ENCODE data around the gene PDE4D.

- TF ChIP-seq CTCF (IDR thresholded peaks at IDR 0.05) = no peak
- no peak for TF ChIP-seq POLR2AphosphoS5 (IDR thresholded peaks at IDR 0.05)
- no peak for TF ChIP-seq EP300 (IDR thresholded peaks at IDR 0.05)
Observed at GRCh38 chr5:59609501-59610265, 283.8 kb downstream of the PDE4D start.
